Activated naive CD8-positive, alpha-beta T cell treated with anti-CD3 and anti-CD28 coated beads, Interleukin-2, amount 50 U/mL, for 16 hours (primary cell): ENCODE data around the gene OR9I1.

Source experiments
- DNase-seq: peaks from one replicate; pipeline ENCODE4 v3.0.0-alpha.2; 2020; ENCODE audit warnings: low read depth, low spot score

Gene OR9I1

DNA sequence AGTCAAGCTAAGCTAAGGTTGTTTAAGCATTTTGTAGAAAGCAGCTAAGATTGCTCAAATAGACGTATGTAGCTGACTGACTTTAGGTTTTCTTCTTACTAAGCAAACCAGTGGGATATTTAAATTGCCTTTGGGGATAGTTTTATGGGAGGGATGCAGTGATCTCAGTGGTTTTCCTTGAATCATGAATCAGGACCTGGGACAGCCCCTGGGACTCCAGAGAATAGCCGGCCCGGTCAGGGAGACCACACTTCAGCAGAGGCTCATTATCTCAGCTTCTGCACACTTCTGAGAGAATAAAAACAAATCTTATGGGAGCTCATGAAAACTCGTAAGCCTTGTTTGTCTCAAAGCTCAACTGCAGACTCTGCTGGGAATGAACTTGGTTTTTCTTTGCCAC, at the start of gene OR9I1:
Gene OR9I1, minus strand, starts transcription at position 62 of the 400 bp plus-strand sequence. CDS start 6,086 bp downstream, outside the sequence.
- no peak for DNase-seq

DNA sequence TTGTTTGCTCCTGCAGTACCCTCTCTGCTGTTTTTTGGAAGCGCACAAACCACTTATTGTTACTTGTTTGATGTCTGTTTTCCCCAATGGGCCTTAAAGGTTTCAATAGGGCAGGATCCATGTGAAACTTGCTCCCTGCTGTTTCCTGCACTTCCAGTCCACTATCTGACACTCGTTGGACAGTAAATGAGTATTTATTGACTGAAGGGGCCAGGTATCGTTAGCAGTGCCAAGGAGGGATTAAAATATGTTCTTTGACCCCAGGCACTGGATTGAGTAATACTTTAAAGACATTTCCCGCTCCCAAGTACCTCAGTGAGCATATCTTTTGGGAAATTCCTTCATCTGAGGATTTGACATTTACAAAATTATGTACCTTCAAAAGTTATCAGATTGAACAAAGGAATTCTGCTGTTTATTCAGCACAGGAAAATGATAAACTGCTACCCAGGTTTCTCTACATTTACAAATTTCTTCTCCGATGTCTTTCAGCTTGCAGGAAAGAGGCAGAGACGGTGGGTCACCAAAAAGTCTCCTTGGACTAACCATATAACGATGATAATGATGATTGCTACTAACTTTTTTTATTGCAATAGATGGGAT, 40.3 kb upstream of the OR9I1 start:
- no peak for DNase-seq

DNA sequence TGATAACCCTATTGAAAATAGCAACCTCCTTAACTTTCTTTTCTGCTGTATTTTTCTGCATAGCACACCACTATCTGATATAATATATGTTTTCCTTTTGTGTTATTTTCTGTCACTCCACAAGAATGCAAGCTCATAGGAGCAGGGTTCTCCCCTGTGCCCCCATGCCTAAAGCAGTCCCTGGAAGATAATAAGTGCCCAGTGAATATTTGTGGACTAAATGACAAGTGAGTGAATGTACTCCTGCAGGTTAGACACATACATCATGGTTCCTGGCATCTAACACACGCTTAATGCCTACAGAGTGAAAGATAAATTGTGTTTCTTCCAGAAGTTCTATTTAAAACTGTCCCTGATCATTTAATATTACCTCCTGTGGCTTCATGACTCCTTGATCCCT, 39.7 kb upstream of the OR9I1 start:
- no peak for DNase-seq

DNA sequence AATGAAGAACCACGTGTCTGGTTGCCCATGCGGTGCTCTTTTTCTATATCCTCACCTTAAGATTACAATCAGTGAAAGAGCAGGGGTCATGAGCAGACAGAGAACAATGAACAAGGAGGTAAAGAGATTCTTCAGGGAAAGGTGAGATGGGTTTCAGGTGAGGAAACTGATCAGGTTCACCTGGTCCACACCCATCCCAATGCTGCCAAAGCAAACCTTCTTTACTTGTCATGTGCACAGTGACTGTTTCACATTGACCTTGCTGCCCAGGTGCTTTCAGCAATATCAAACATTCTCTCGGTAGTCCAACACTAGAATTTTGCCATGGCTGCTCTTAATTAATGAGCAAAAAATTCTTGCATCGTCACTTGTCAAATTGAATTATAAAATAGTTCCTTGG, 39.1 kb upstream of the OR9I1 start:
- DNase-seq: no peak

- DNase-seq: no peak
These were observed 27.5 kb upstream of the OR9I1 start for GRCh38 chr11:58152781-58153180.

- no peak for DNase-seq
These were observed 17.4 kb upstream of the OR9I1 start for GRCh38 chr11:58142761-58143160.

DNA sequence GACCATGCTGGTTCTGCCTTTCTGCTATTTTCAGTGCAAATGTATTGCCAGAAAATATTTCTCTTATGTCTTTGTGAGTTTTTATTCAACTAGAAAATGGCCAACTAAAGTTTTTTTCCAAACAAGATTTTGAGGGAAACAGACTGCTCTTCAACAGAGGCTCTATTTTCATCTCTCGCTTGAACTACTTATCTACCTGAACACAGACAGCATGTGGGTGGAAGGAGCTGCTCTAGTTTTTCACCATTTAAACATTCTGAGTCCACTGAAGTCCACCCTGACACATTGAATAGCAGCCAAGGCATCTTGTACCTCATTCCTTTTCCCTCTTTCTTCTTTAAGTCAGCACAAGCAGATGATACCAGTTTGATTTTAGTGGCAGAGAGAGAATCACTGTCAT, 9.8 kb upstream of the OR9I1 start:
- no peak for DNase-seq

- no peak for DNase-seq
These were observed 8.8 kb upstream of the OR9I1 start for GRCh38 chr11:58134151-58134550.

- DNase-seq: no peak
These were observed 8.2 kb upstream of the OR9I1 start for GRCh38 chr11:58133309-58134076.

DNA sequence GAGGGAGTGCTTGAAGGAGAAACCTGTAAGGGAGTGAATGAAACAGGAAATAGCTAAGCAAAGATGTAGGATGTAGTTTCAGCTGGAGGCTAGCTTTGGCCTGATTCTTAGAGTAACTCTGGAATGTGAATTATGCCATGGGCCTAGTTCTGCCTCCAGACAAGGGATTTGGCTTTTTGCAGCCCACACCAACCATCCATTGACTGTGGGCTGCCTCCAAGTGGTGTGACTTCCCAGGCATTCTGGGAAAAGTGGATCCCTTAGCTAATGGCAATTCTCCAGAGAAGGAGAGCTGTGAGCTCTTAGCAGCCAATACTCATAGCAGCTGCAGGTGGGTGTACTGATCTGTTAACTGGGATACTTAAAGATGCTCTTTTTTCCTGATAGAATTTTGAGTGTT, 2.0 kb upstream of the OR9I1 start:
- DNase-seq: no peak

DNA sequence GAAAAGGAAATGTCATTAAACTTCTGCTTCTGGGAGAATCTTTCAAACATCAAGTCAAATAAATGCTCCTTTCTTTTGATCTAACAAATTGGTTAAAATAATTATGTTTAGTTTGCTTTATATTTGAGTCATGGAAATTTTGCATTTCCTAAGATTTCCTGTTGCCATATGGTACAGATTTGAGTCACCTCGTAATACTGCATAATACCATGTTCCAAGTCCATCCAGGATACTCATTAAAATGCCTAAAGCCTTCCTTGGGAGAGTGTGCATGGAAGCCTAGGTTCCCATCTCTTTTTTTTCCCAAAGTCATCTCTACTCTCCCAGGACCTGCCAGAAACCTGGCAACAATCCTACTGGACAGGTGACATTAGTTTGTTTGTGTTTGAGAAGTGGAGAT, 4.2 kb downstream of the OR9I1 start:
- no peak for DNase-seq

GRCh38 chr11:58097437-58097836, 27.9 kb downstream of the OR9I1 start:
- DNase-seq: no peak

- DNase-seq: no peak
These were observed 38.8 kb downstream of the OR9I1 start for GRCh38 chr11:58086528-58086927.

DNA sequence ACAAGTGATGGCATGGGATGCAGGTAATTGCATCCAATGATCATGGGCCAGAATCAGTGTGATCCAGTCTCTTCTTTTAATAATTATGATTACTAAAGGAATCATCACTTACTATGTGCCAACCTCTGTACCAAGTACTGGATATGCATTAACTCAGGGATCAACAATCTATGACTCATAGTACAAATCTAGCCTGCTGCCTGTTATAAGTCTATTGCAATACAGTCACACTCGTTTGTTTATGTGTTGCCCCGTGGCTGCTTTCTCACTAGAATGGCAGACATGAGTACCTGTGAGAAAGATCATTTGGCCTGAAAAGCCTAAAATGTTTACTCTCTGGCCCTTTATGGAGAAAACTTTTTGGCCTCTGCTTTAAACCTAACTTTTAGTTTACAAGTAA, 49.5 kb downstream of the OR9I1 start:
- no peak for DNase-seq

- no peak for DNase-seq
These were observed 54.7 kb downstream of the OR9I1 start for GRCh38 chr11:58070585-58070984.

DNA sequence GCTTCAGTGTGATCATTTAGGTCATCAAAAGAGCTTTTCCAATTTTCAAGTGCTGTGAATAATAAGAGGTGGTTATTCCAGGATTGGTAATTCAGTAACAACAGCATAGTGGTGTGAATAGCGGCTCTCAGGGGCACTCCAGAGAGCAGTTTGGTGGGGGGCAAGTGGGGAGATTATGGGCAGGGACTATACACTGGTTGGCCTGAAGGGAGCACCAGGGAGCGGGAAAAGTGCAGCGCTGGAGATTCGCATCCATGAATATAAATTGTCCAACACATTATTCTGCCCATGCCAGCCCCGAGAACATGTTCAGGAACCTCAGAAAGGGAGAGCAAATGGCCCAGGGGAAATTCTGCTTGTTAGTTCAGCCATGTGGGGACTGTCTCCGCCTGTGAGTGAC, 56.7 kb downstream of the OR9I1 start:
- DNase-seq: no peak

GRCh38 chr11:58067685-58068084, 57.6 kb downstream of the OR9I1 start:
- no peak for DNase-seq
